Heart left ventricle (tissue), 16 donors: ENCODE results near the gene C1orf74. TPM values are rescaled to one million over a fixed set of nuclear protein-coding genes. Genes with fewer than 3 reads are reported as not detected.

Experiments used
- ATAC-seq, 4 donors: fragments of 200-7000 bp; cut with Tn5 transposase; one replicate each; pipeline ENCODE4 v1.9.1; 2020 to 2022; ENCODE audit warnings: moderate library complexity in 4 of 4, mild to moderate bottlenecking in 3 of 4, moderate number of reproducible peaks in 1 of 4
- DNase-seq, 5 donors: peaks; one replicate each; pipeline ENCODE4 v3.0.0-alpha.2; 2020
- H3K27ac ChIP-seq, 12 donors: fragments of 200-600 bp; sonication (generic) in 4 of 12; one replicate each; pipeline versions ENCODE4 v1.5.0 to v1.8.0; 2016 to 2022; ENCODE audit warnings: mild to moderate bottlenecking in 2 of 12
- H3K27me3 ChIP-seq, 9 donors: fragments of 200-600 bp; sonication (generic) in 2 of 9; one replicate each; pipeline versions ENCODE4 v1.5.1 to v1.8.0; 2016 to 2022; ENCODE audit warnings: mild to moderate bottlenecking in 3 of 9
- H3K36me3 ChIP-seq, 9 donors: fragments of 200-600 bp; sonication (generic) in 2 of 9; one replicate each; pipeline versions ENCODE4 v1.5.0 to v1.8.0; 2018 to 2022; ENCODE audit warnings: mild to moderate bottlenecking in 2 of 9
- H3K4me1 ChIP-seq, 12 donors: fragments of 200-600 bp; sonication (generic) in 4 of 12; one replicate each; pipeline versions ENCODE4 v1.5.0 to v1.8.0; 2016 to 2022; ENCODE audit warnings: mild to moderate bottlenecking in 3 of 12
- H3K4me3 ChIP-seq, 12 donors: fragments of 200-600 bp; sonication (generic) in 4 of 12; one replicate each; pipeline versions ENCODE4 v1.5.0 to v1.8.0; 2017 to 2022; ENCODE audit warnings: mild to moderate bottlenecking in 9 of 12, moderate library complexity in 4 of 12
- H3K9me3 ChIP-seq, 12 donors: fragments of 200-600 bp; sonication (generic) in 4 of 12; one replicate each; pipeline versions ENCODE4 v1.5.0 to v1.8.0; 2016 to 2022; ENCODE audit warnings: mild to moderate bottlenecking in 1 of 12
- CTCF ChIP-seq, 12 donors: fragments of 200-600 bp; sonication (generic) in 4 of 12; IDR thresholded peaks; one replicate each; pipeline versions ENCODE4 v1.5.0 to v1.8.0; 2018 to 2022; ENCODE audit warnings: antibody characterized with exemption in 12 of 12, mild to moderate bottlenecking in 5 of 12
- POLR2A ChIP-seq, 2 donors: fragments of 450-650 bp; IDR thresholded peaks; one replicate each; pipeline ENCODE4 v1.6.1; 2017; ENCODE audit warnings: antibody characterized with exemption in 2 of 2, mild to moderate bottlenecking in 2 of 2, moderate library complexity in 2 of 2
- WGBS, 4 donors: extraction: QIAGEN DNeasy Blood & Tissue Kit in 2 of 4; methylation state at CpG; one replicate each; pipeline versions ENCODE4 v1.1.5 to v1.1.7; 2013 to 2018; 5-methylcytosine and 5-hydroxymethylcytosine counted together
- intact Hi-C, 10 donors: fragments of 100-400 bp; cut with DNase I; formaldehyde crosslinking; loops; one replicate each; pipeline versions ENCODE4 v1.11.1 to v1.14.2; 2022
- polyA plus RNA-seq, 2 donors: library from polyadenylated mRNA; stranded (reverse); fragments of 200-250 nt; gene quantifications; one replicate each; pipeline ENCODE4 v1.2.3, GENCODE V29; 2013
- total RNA-seq, 9 donors: library from RNA; depleted of rRNA in 2 of 9; stranded (reverse); fragments of >200 nt in 2 of 9; fragmentation: NEBNext Ultra II Directional in 3 of 9; extraction: Animal tissue kit (Norgen Biotek cat#: 25700) in 3 of 9; gene quantifications; one replicate each; pipeline versions ENCODE4 v1.1.0 to v1.2.4, GENCODE V29; 2016 to 2023
- donor health status: ischemic (EF 13 %, LVEDD 7.1; RV severe dilation, severe dysfunction).
- donor health status: healthy with polysubstance abuse.
- donor health status: DM: no; HTN: yes; CAD: no.
- donor health status: DM: no; HTN: no; CAD: no.
- donor health status: ischemic (EF 25% LVEDD 6.9; RV normal size, moderate dysfunction).
- donor health status: ischemic (EF 25% LVEDD 5.7; RV mildly dilated, moderate dysfunction).
- donor health status: healthy.
- donor health status: DM: yes; HTN: yes; CAD: no.
- donor health status: ischemic (EF 35%, LVEDD 5.7; RV mildly dilated, moderate dysfunction).
- donor health status: nonischemic (EF 11% LVEDD 7.7; RV severe dilation, severe dysfunction).
- donor health status: DM: yes; HTN: yes; CAD: no.
- donor health status: PGD.
- donor health status: ischemic (EF 29% LVEDD 5.4; RV normal size, mild dysfunction).
- donor health status: nonischemic (EF 23%, LVEDD 6.1; RV moderate dilation, normal function).

Gene C1orf74
- total and polyA plus RNA-seq, 11 donors = 1.1 to 2.6 (median 2.2) TPM

DNA sequence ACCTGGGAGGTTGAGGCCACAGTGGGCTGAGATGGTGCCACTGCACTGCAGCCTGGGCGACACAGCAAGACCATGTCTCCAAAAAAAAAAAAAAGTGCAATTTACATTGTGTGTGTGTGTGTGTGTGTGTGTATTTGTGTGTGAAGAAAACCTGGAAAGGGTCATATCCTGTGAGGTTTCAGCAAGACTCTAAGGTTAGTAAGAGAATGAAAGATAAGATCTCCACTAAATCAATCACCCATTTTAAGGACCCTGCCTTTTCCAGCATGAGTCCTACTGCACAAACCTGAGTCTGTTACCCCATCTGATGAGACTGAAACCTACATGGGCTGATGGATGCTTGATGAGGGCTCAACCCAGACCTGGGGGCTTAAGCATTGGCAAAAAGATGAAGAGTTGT lies 4.9 kb upstream of the C1orf74 start:
- intact Hi-C loops = loop anchor here in 1 of 10 donors (5.0 kb wide), 1 partner anchor 38 kb away; the partner anchor contains the start of gene UTP25
- H3K27me3 ChIP-seq = no peaks in the 10 kb centered on the region
- TF ChIP-seq CTCF (IDR thresholded peaks at IDR 0.05) (no peak), POLR2A (IDR thresholded peaks at IDR 0.05) (no peak)
- WGBS, 4 donors = 71 to 94% (median 79%) methylated on average over 1 of the region's 1 CpG
- DNase-seq (no peak), ATAC-seq (no peak)
- H3K4me1 ChIP-seq = peaks cover 0 to 37% (median 10%) of the 10 kb centered on the region in 12 donors
- H3K9me3 ChIP-seq = no peaks in the 10 kb centered on the region
- no peak overlapping the region for H3K27ac ChIP-seq
- no peak overlapping the region for H3K4me3 ChIP-seq
- peaks cover 0 to 52% (median 3%) of the 10 kb centered on the region in 9 donors for H3K36me3 ChIP-seq

- H3K4me3 ChIP-seq = no peak overlapping the region
- peaks cover 0 to 39% (median 3%) of the 10 kb centered on the region in 9 donors for H3K36me3 ChIP-seq
- no peaks in the 10 kb centered on the region for H3K9me3 ChIP-seq
- no peaks in the 10 kb centered on the region for H3K27me3 ChIP-seq
- H3K27ac ChIP-seq = peak overlapping the region; percentile 58 to 90 (median 82)
- ATAC-seq = peak; percentile 49 to 73 (median 64)
- H3K4me1 ChIP-seq = peaks cover 4 to 49% (median 20%) of the 10 kb centered on the region in 12 donors
- peak in 3 of 5 donors; percentile 52 to 57 (median 55) for DNase-seq
- WGBS, 4 donors = 38 to 51% (median 47%) methylated on average over 2 of the region's 2 CpGs
- no peak for TF ChIP-seq CTCF (IDR thresholded peaks at IDR 0.05)
- TF ChIP-seq POLR2A (IDR thresholded peaks at IDR 0.05) = no peak
- intact Hi-C loops = loop anchor here in 1 of 10 donors (5.0 kb wide), 1 partner anchor 40 kb away; the partner anchor contains the start of gene UTP25
Observed at GRCh38 chr1:209787551-209787950, 3.2 kb upstream of the C1orf74 start.

- DNase-seq (no peak), ATAC-seq (no peak)
- no peaks in the 10 kb centered on the region for H3K27me3 ChIP-seq
- no peaks in the 10 kb centered on the region for H3K9me3 ChIP-seq
- intact Hi-C loops = loop anchor here in 1 of 10 donors (5.0 kb wide), 1 partner anchor 41 kb away; the partner anchor contains the start of gene UTP25
- H3K36me3 ChIP-seq = peaks cover 0 to 27% (median 3%) of the 10 kb centered on the region in 9 donors
- no peak for TF ChIP-seq POLR2A (IDR thresholded peaks at IDR 0.05)
- TF ChIP-seq CTCF (IDR thresholded peaks at IDR 0.05) = no peak
- peak overlapping the region in 11 of 12 donors; percentile 18 to 90 (median 82) for H3K27ac ChIP-seq
- no peak overlapping the region for H3K4me3 ChIP-seq
- 37 to 61% (median 55%) methylated on average over 4 of the region's 4 CpGs for WGBS, 4 donors
- H3K4me1 ChIP-seq = peaks cover 4 to 49% (median 20%) of the 10 kb centered on the region in 12 donors
Observed at GRCh38 chr1:209786146-209786545, 1.8 kb upstream of the C1orf74 start.

- Histone ChIP-seq H3K9me3 (no peaks in the 10 kb centered on the region), H3K27ac (peak overlapping the region in 11 of 12 donors; percentile 35 to 94 (median 86)), H3K27me3 (no peaks in the 10 kb centered on the region), H3K4me1 (peaks cover 4 to 49% (median 20%) of the 10 kb centered on the region in 12 donors), H3K4me3 (no peak overlapping the region), H3K36me3 (peaks cover 0 to 23% (median 3%) of the 10 kb centered on the region in 9 donors)
- intact Hi-C loops = loop anchor here in 3 of 10 donors (2.0 to 5.0 kb wide), 3 partner anchors 37 to 42 kb away; partner anchors contain the start of gene UTP25 (in 2 of the 3)
- TF ChIP-seq CTCF (IDR thresholded peaks at IDR 0.05) (no peak), POLR2A (IDR thresholded peaks at IDR 0.05) (no peak)
- no peak for ATAC-seq
- WGBS, 4 donors = 90 to 94% (median 94%) methylated on average over 4 of the region's 4 CpGs
- no peak for DNase-seq
Observed at GRCh38 chr1:209785592-209785991, 1.2 kb upstream of the C1orf74 start.
